ENCODE measurements around the gene GALC.

- no peak for TF ChIP-seq TAF1 (IDR thresholded peaks at IDR 0.05; ENCODE audit: borderline replicate concordance, low read depth, low read length)
- TF ChIP-seq POLR2A (IDR thresholded peaks at IDR 0.05; ENCODE audit: low read depth, low read length), result no peak
Observed at GRCh38 chr14:88025313-88025712, 32.3 kb upstream of the GALC start.

All from GM12892 (cell line).